A549 (cell line): ENCODE data around the gene SGPL1. TPM values are rescaled to one million over a fixed set of nuclear protein-coding genes. Genes with fewer than 3 reads are reported as not detected.
"Not testable (repeated sequence)": the region's sequence is repeated elsewhere in the genome, so short reads cannot be mapped to it uniquely, and the experiment has no call there.

Source experiments
- ATAC-seq, 2 experiments: fragments of 200-7000 bp in 1 of 2; fragments of >200 bp in 1 of 2; cut with Nextera tagmentation in 1 of 2; cut with Tn5 transposase in 1 of 2; 3 replicates each; pipeline versions ENCODE4 v1.8.0 to v1.9.1; 2018 to 2020; ENCODE audit warnings: mild to moderate bottlenecking in 1 of 2, moderate library complexity in 1 of 2
- CTCF ChIA-PET: fragments of 300-600 bp; sonication (Branson Sonifier 250); formaldehyde crosslinking; extraction: SDS; loops from one replicate; lab custom pipeline; 2021; ENCODE audit warnings: antibody characterized with exemption, inconsistent platforms; lab: Yijun Ruan, JAX
- POLR2A ChIA-PET: fragments of 350-600 bp; formaldehyde crosslinking; extraction: SDS; loops from one replicate; lab custom pipeline; 2021; ENCODE audit warnings: antibody characterized with exemption, inconsistent platforms; lab: Yijun Ruan, JAX
- DNase-seq, 2 experiments: peaks; one replicate each; pipeline versions ENCODE4 v3.0.0 to v3.0.0-alpha.2; 2011 to 2016; ENCODE audit warnings: low read depth in 1 of 2, low spot score in 1 of 2
- FAIRE-seq: peaks from 2 replicates; lab custom pipeline; 2011; peaks lifted over from hg19 to GRCh38; lab: Jason Lieb, UNC
- H3K27ac ChIP-seq, 2 experiments: fragments of >200 bp; sonication (Bioruptor Twin); formaldehyde crosslinking; 3 replicates each; pipeline ENCODE4 v1.5.1; 2016 to 2017
- H3K4me1 ChIP-seq: fragments of >200 bp; sonication (Bioruptor Twin); formaldehyde crosslinking; 3 replicates; pipeline ENCODE4 v1.6.1; 2016
- H3K4me2 ChIP-seq: fragments of >200 bp; sonication (Bioruptor Twin); formaldehyde crosslinking; 3 replicates; pipeline ENCODE4 v1.6.1; 2016
- H3K4me3 ChIP-seq: fragments of >200 bp; sonication (Bioruptor Twin); formaldehyde crosslinking; 3 replicates; pipeline ENCODE4 v1.5.1; 2016
- H3K9me3 ChIP-seq: fragments of >200 bp; sonication (Bioruptor Twin); formaldehyde crosslinking; 3 replicates; pipeline ENCODE4 v1.6.1; 2016
- BHLHE40 ChIP-seq: IDR thresholded peaks from 2 replicates; pipeline ENCODE4 v1.6.1; 2012; ENCODE audit warnings: low read depth, low read length, inconsistent platforms
- CBX8 ChIP-seq: fragments of 200-600 bp; sonication (generic); IDR thresholded peaks from 2 replicates; pipeline ENCODE4 v1.6.1; 2016
- CEBPB ChIP-seq, 2 experiments: fragments of >200 bp in 1 of 2; sonication (Bioruptor Twin) in 1 of 2; formaldehyde crosslinking in 1 of 2; IDR thresholded peaks; 2 replicates each; pipeline ENCODE4 v1.6.1; 2012 to 2016
- CHD2 ChIP-seq: fragments of 150-350 bp; IDR thresholded peaks from 2 replicates; pipeline ENCODE4 v1.6.1; 2014; ENCODE audit warnings: low read length; ENCODE audit not compliant: partially characterized antibody
- EHMT2 ChIP-seq: fragments of 200-600 bp; sonication (generic); IDR thresholded peaks from 2 replicates; pipeline ENCODE4 v1.6.1; 2016; ENCODE audit warnings: antibody characterized with exemption, low read depth, mild to moderate bottlenecking, moderate library complexity
- ESRRA ChIP-seq: fragments of 150-350 bp; IDR thresholded peaks from 2 replicates; pipeline ENCODE4 v1.6.1; 2014; ENCODE audit warnings: mild to moderate bottlenecking, low read length, borderline replicate concordance
- FOXS1 ChIP-seq: fragments of 250-450 bp; sonication (Bioruptor Pico); IDR thresholded peaks from 2 replicates; pipeline ENCODE4 v1.5.0; 2020; ENCODE audit warnings: mild to moderate bottlenecking, moderate library complexity
- HDAC2 ChIP-seq: fragments of 200-600 bp; sonication (generic); IDR thresholded peaks from 2 replicates; pipeline ENCODE4 v1.6.1; 2016
- HEYL ChIP-seq: fragments of 250-450 bp; sonication (Bioruptor Pico); IDR thresholded peaks from 2 replicates; pipeline ENCODE4 v1.8.0; 2021; ENCODE audit warnings: mild to moderate bottlenecking, moderate library complexity
- HOXA7 ChIP-seq: fragments of 250-450 bp; sonication (Bioruptor Pico); IDR thresholded peaks from 2 replicates; pipeline ENCODE4 v1.5.0; 2020; ENCODE audit warnings: mild to moderate bottlenecking, moderate library complexity
- JUN ChIP-seq, 2 experiments: fragments of >200 bp; sonication (Bioruptor Twin); formaldehyde crosslinking; IDR thresholded peaks; 2 replicates in 1 of 2; 3 replicates in 1 of 2; pipeline ENCODE4 v1.6.1; 2016 to 2017
- MAZ ChIP-seq: fragments of 150-350 bp; IDR thresholded peaks from 2 replicates; pipeline ENCODE4 v1.6.1; 2014; ENCODE audit warnings: antibody characterized with exemption, low read depth, low read length, borderline replicate concordance
- MYC ChIP-seq: IDR thresholded peaks from 2 replicates; pipeline ENCODE4 v1.6.1; 2012; ENCODE audit warnings: mild to moderate bottlenecking, inconsistent platforms, low read length, improper control_type of control experiment, borderline replicate concordance
- NPAS2 ChIP-seq: fragments of 250-450 bp; sonication (Bioruptor Pico); IDR thresholded peaks from 2 replicates; pipeline ENCODE4 v1.8.0; 2022; ENCODE audit warnings: mild to moderate bottlenecking, moderate library complexity, borderline replicate concordance
- PHF8 ChIP-seq: fragments of 200-600 bp; sonication (generic); IDR thresholded peaks from 2 replicates; pipeline ENCODE4 v1.6.1; 2016; ENCODE audit warnings: low read depth, mild to moderate bottlenecking, antibody characterized with exemption, moderate library complexity, borderline replicate concordance
- POLR2A ChIP-seq: IDR thresholded peaks from 2 replicates; pipeline ENCODE4 v1.6.1; 2012; ENCODE audit warnings: mild to moderate bottlenecking, low read length
- POLR2AphosphoS2 ChIP-seq: conservative IDR thresholded peaks from 2 replicates; pipeline ENCODE4 v1.6.1; 2012; ENCODE audit warnings: low read length, improper control_type of control experiment, inconsistent platforms
- RAD21 ChIP-seq, 2 experiments: fragments of >200 bp in 1 of 2; sonication (Bioruptor Twin) in 1 of 2; formaldehyde crosslinking in 1 of 2; IDR thresholded peaks in 1 of 2; conservative IDR thresholded peaks in 1 of 2; 2 replicates in 1 of 2; 3 replicates in 1 of 2; pipeline ENCODE4 v1.6.1; 2012 to 2018; ENCODE audit warnings: inconsistent platforms in 1 of 2
- RCOR1 ChIP-seq: fragments of 150-350 bp; IDR thresholded peaks from 2 replicates; pipeline ENCODE4 v1.6.1; 2014; ENCODE audit warnings: antibody characterized with exemption, low read length, low read depth
- RNF2 ChIP-seq: fragments of 200-600 bp; sonication (generic); IDR thresholded peaks from 2 replicates; pipeline ENCODE4 v1.6.1; 2016; ENCODE audit warnings: low read depth, mild to moderate bottlenecking, antibody characterized with exemption, moderate library complexity, borderline replicate concordance
- SREBF2 ChIP-seq: fragments of 450-650 bp; IDR thresholded peaks from 2 replicates; pipeline ENCODE4 v1.6.1; 2014; ENCODE audit warnings: mild to moderate bottlenecking, moderate library complexity
- TFCP2L1 ChIP-seq: fragments of 250-450 bp; sonication (Bioruptor Pico); IDR thresholded peaks from 2 replicates; pipeline ENCODE4 v1.5.0; 2021; ENCODE audit warnings: mild to moderate bottlenecking
- TP53 ChIP-seq: fragments of 250-450 bp; sonication (Bioruptor Pico); IDR thresholded peaks from 2 replicates; pipeline ENCODE4 v1.5.0; 2021; ENCODE audit warnings: mild to moderate bottlenecking, moderate library complexity
- USF2 ChIP-seq: fragments of 450-650 bp; IDR thresholded peaks from 2 replicates; pipeline ENCODE4 v1.6.1; 2014; ENCODE audit warnings: antibody characterized with exemption
- ZC3H11A ChIP-seq: fragments of 450-650 bp; IDR thresholded peaks from 2 replicates; pipeline ENCODE4 v1.6.1; 2014; ENCODE audit warnings: antibody characterized with exemption, mild to moderate bottlenecking
- WGBS: methylation state at CpG from one replicate; pipeline ENCODE4 v1.1.6; 2017; ENCODE audit errors: missing lambda C conversion rate; 5-methylcytosine and 5-hydroxymethylcytosine counted together
- polyA plus RNA-seq, 4 experiments: library from polyadenylated mRNA; depleted of rRNA in 3 of 4; stranded (reverse); fragments of >200 nt; fragmentation: RNase III in 1 of 4; extraction: RNeasy Plus Mini Kit Qiagen cat#74134 plus additional on column Dnase treatment in 1 of 4; gene quantifications; 2 replicates in 3 of 4; 3 replicates in 1 of 4; pipeline ENCODE4 v1.2.3, GENCODE V29; 2011 to 2017
- TF ChIP-seq, protein P1 (sequence below): fragments of 250-450 bp; sonication (Bioruptor Pico); IDR thresholded peaks from 2 replicates; pipeline ENCODE4 v1.5.0; 2020; ENCODE audit warnings: low read depth, mild to moderate bottlenecking, moderate library complexity
- TF ChIP-seq, protein P2 (sequence below): fragments of >200 bp; sonication (Bioruptor Twin); formaldehyde crosslinking; IDR thresholded peaks from 3 replicates; pipeline ENCODE4 v1.5.1; 2016
- TF ChIP-seq, protein P3 (sequence below): fragments of >200 bp; sonication (Bioruptor Twin); formaldehyde crosslinking; IDR thresholded peaks from 3 replicates; pipeline ENCODE4 v1.6.1; 2016
- TF ChIP-seq, protein P4 (sequence below): fragments of >200 bp; sonication (Bioruptor Twin); formaldehyde crosslinking; IDR thresholded peaks from 2 replicates; pipeline ENCODE4 v1.6.1; 2016

SGPL1 gene
- polyA plus RNA-seq, 2 of the 4 experiments (the other 2 are of a cell fraction): 32.2 to 49.8 TPM

DNA sequence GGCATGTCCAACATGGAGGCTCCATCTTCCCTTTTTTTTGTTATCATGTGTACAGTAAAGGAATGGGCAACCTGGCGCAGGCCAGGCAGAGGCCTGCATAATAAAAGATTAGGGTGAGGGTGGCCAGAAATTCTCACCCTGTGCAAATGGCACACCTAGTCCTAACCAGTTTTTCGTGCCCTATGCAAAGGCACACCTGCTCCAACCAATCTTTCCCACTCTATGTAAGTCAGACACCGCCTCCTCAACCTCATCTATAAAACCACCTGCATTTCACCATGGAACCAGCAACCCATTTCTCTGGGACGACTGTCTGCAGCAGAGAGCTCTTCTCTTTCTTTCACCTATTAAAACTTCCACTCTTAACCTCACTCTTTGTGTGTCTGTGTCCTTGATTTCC, 46.6 kb upstream of the SGPL1 start:
- H3K4me1 ChIP-seq: no peaks in the 10 kb centered on the region
- CTCF ChIA-PET: interaction anchor here (1.1 to 2.3 kb wide), 5 partner anchors 9 to 219 kb away, joined by 3 to 7 read pairs (median 4); no protein-coding TSS in a partner anchor
- FAIRE-seq: no peak
- TF ChIP-seq TFCP2L1 (CRISPR knock-in tag): no peak
- TF ChIP-seq, protein P1, sequence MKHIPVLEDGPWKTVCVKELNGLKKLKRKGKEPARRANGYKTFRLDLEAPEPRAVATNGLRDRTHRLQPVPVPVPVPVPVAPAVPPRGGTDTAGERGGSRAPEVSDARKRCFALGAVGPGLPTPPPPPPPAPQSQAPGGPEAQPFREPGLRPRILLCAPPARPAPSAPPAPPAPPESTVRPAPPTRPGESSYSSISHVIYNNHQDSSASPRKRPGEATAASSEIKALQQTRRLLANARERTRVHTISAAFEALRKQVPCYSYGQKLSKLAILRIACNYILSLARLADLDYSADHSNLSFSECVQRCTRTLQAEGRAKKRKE (CRISPR knock-in tag): no peak
- TF ChIP-seq HEYL (CRISPR knock-in tag): no peak
- TF ChIP-seq JUN (IDR thresholded peaks at IDR 0.05): no peak
- TF ChIP-seq BHLHE40: no peak
- no peak for TF ChIP-seq MAZ
- TF ChIP-seq FOXS1 (CRISPR knock-in tag): no peak
- no peak for TF ChIP-seq USF2
- no peak for TF ChIP-seq HDAC2
- TF ChIP-seq RNF2: no peak
- no peak for TF ChIP-seq POLR2AphosphoS2
- TF ChIP-seq RCOR1: no peak
- TF ChIP-seq PHF8: no peak
- TF ChIP-seq ESRRA: no peak
- TF ChIP-seq EHMT2: no peak
- TF ChIP-seq, all 56 proteins: peak for 0
- POLR2A ChIA-PET: no interaction called here
- WGBS: 37% methylated on average over 4 of the region's 4 CpGs
- ATAC-seq (no peak), DNase-seq (no peak)
- H3K4me2 ChIP-seq: no peak overlapping the region
- H3K4me3 ChIP-seq: no peak overlapping the region
- H3K27ac ChIP-seq: no peak overlapping the region
- H3K9me3 ChIP-seq: peaks cover 3% of the 10 kb centered on the region; the same call in 1 of the 3 replicates

GRCh38 chr10:70770001-70770400, 45.7 kb upstream of the SGPL1 start:
- FAIRE-seq: no peak
- no peak for ATAC-seq
- peaks cover 3% of the 10 kb centered on the region; the same call in 1 of the 3 replicates for H3K9me3 ChIP-seq
- TF ChIP-seq POLR2AphosphoS2 (no peak), BHLHE40 (no peak), SREBF2 (no peak), CBX8 (no peak), TP53 (no peak), HEYL (CRISPR knock-in tag) (no peak), CEBPB (IDR thresholded peaks at IDR 0.05) (no peak), FOXS1 (CRISPR knock-in tag) (no peak), MYC (no peak), RAD21 (conservative IDR thresholded peaks at IDR 0.05 in 1 of 2, IDR thresholded peaks at IDR 0.05 in 1 of 2) (no peak), NPAS2 (no peak), HOXA7 (no peak), CHD2 (no peak), ZC3H11A (no peak), ESRRA (no peak), HDAC2 (no peak), POLR2A (no peak)
- TF ChIP-seq, protein P2, sequence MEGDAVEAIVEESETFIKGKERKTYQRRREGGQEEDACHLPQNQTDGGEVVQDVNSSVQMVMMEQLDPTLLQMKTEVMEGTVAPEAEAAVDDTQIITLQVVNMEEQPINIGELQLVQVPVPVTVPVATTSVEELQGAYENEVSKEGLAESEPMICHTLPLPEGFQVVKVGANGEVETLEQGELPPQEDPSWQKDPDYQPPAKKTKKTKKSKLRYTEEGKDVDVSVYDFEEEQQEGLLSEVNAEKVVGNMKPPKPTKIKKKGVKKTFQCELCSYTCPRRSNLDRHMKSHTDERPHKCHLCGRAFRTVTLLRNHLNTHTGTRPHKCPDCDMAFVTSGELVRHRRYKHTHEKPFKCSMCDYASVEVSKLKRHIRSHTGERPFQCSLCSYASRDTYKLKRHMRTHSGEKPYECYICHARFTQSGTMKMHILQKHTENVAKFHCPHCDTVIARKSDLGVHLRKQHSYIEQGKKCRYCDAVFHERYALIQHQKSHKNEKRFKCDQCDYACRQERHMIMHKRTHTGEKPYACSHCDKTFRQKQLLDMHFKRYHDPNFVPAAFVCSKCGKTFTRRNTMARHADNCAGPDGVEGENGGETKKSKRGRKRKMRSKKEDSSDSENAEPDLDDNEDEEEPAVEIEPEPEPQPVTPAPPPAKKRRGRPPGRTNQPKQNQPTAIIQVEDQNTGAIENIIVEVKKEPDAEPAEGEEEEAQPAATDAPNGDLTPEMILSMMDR: no peak
- TF ChIP-seq, protein P3, sequence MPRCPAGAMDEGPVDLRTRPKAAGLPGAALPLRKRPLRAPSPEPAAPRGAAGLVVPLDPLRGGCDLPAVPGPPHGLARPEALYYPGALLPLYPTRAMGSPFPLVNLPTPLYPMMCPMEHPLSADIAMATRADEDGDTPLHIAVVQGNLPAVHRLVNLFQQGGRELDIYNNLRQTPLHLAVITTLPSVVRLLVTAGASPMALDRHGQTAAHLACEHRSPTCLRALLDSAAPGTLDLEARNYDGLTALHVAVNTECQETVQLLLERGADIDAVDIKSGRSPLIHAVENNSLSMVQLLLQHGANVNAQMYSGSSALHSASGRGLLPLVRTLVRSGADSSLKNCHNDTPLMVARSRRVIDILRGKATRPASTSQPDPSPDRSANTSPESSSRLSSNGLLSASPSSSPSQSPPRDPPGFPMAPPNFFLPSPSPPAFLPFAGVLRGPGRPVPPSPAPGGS: no peak
- TF ChIP-seq, protein P4, sequence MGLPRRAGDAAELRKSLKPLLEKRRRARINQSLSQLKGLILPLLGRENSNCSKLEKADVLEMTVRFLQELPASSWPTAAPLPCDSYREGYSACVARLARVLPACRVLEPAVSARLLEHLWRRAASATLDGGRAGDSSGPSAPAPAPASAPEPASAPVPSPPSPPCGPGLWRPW: no peak
- TF ChIP-seq, all 56 proteins: peak for 0
- POLR2A ChIA-PET: no interaction called here
- no peak overlapping the region for H3K27ac ChIP-seq
- no peak overlapping the region for H3K4me3 ChIP-seq
- CTCF ChIA-PET: interaction anchor here (1.0 to 2.3 kb wide), 4 partner anchors 10 to 220 kb away, joined by 3 to 6 read pairs (median 4); no protein-coding TSS in a partner anchor
- H3K4me1 ChIP-seq: no peaks in the 10 kb centered on the region
- no peak overlapping the region for H3K4me2 ChIP-seq
- DNase-seq: no peak
- 47% methylated on average over 2 of the region's 2 CpGs for WGBS

DNA sequence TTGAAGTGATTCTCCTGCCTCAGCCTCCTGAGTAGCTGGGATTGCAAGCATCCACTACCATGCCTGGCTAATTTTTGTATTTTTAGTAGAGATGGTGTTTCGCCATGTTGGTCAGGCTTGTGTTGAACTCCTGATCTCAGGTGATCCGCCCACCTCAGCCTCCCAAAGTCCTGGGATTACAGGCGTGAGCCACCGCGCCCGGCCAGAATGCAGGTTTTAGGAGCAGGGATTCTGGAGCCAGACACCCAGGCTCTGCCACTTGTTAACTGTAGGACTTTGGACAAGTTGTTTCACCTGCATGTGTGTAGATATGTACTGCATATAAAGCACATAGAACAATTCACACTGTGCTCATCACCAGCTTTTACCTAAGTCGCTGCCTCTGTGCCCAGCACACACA, 45.2 kb upstream of the SGPL1 start:
- ATAC-seq, POLR2A ChIA-PET: not testable (repeated sequence)

More for the DNA sequence above, 45.2 kb upstream of the SGPL1 start:
- FAIRE-seq, DNase-seq, H3K4me1 ChIP-seq, H3K27ac ChIP-seq, H3K4me3 ChIP-seq, H3K9me3 ChIP-seq, H3K4me2 ChIP-seq: not testable (repeated sequence)
- CTCF ChIA-PET: interaction anchor here (1.0 to 1.3 kb wide), 3 partner anchors 11 to 219 kb away, joined by 3 to 4 read pairs (median 4); no protein-coding TSS in a partner anchor
- 76% methylated on average over 7 of the region's 7 CpGs for WGBS
